Stimulated activated naive CD4-positive, alpha-beta T cell treated with Interleukin-2 at 50 U/mL for 16 hours (primary cell): ENCODE results near the gene SYT8.
"Not testable (repeated sequence)": the region's sequence is repeated elsewhere in the genome, so short reads cannot be mapped to it uniquely, and the experiment has no call there.

Experiments
- DNase-seq: peaks from one replicate; lab custom pipeline; 2025; lab: John Stamatoyannopoulos, UW

The SYT8 gene

GRCh38 chr11:1873813-1874150 lies 39.0 kb downstream of the SYT8 start:
- not testable (repeated sequence) for DNase-seq

- DNase-seq: not testable (repeated sequence)
Measured at GRCh38 chr11:1874441-1875092, 39.8 kb downstream of the SYT8 start.

GRCh38 chr11:1875093-1875850 lies 40.5 kb downstream of the SYT8 start:
- no peak for DNase-seq

GRCh38 chr11:1875851-1876301 lies 41.1 kb downstream of the SYT8 start:
- DNase-seq: not testable (repeated sequence)

- DNase-seq: no peak
Measured at GRCh38 chr11:1876361-1877063, 41.7 kb downstream of the SYT8 start.

GRCh38 chr11:1877211-1878136 lies 42.7 kb downstream of the SYT8 start:
- DNase-seq: no peak

- DNase-seq: no peak
Measured at GRCh38 chr11:1878137-1879031, 43.6 kb downstream of the SYT8 start.

- no peak for DNase-seq
Measured at GRCh38 chr11:1879342-1879940, 44.7 kb downstream of the SYT8 start.

GRCh38 chr11:1879941-1880720 lies 45.3 kb downstream of the SYT8 start:
- no peak for DNase-seq

GRCh38 chr11:1880746-1881441 lies 46.1 kb downstream of the SYT8 start:
- DNase-seq: no peak

- DNase-seq: no peak
Measured at GRCh38 chr11:1881442-1882264, 46.9 kb downstream of the SYT8 start.

GRCh38 chr11:1882265-1883238 lies 47.8 kb downstream of the SYT8 start:
- DNase-seq: peak; percentile 67

GRCh38 chr11:1883346-1884302 lies 48.8 kb downstream of the SYT8 start:
- DNase-seq: no peak

GRCh38 chr11:1884303-1884700 lies 49.5 kb downstream of the SYT8 start:
- no peak for DNase-seq

- not testable (repeated sequence) for DNase-seq
Measured at GRCh38 chr11:1886551-1886950, 51.8 kb downstream of the SYT8 start.
